GM12801 (cell line): Measurements from ENCODE around the gene ZNF580.

Source experiments
- CTCF ChIP-seq: IDR thresholded peaks from one replicate; pipeline ENCODE4 v1.5.1; 2011; ENCODE audit warnings: control low read depth; ENCODE audit not compliant: insufficient read length; ENCODE audit errors: extremely low read depth

The ZNF580 gene

GRCh38 chr19:55609326-55609725, 31.5 kb upstream of the ZNF580 start:
- no peak for TF ChIP-seq CTCF

GRCh38 chr19:55611300-55611982, 29.4 kb upstream of the ZNF580 start:
- TF ChIP-seq CTCF, result no peak

GRCh38 chr19:55611983-55612645, 28.7 kb upstream of the ZNF580 start:
- TF ChIP-seq CTCF, result no peak

- TF ChIP-seq CTCF, result no peak
Observed at GRCh38 chr19:55613396-55613795, 27.4 kb upstream of the ZNF580 start.

GRCh38 chr19:55613930-55614710, 26.7 kb upstream of the ZNF580 start:
- TF ChIP-seq CTCF, result no peak

GRCh38 chr19:55614711-55615542, 25.9 kb upstream of the ZNF580 start:
- TF ChIP-seq CTCF, result no peak
